ENCODE measurements around the gene ASCC3. TPM values are rescaled to one million over a fixed set of nuclear protein-coding genes. Genes with fewer than 3 reads are reported as not detected.

ASCC3 gene
- total RNA-seq, 4 donors from 2014 or later = 18.1 to 26.3 (median 22.5) TPM

GRCh38 chr6:100808638-100809275 is 72.4 kb downstream of the ASCC3 start:
- TF ChIP-seq CTCF (IDR thresholded peaks at IDR 0.05; ENCODE audit: low read depth) = no peak

GRCh38 chr6:100806296-100806695 is 74.8 kb downstream of the ASCC3 start:
- no peak for TF ChIP-seq CTCF (IDR thresholded peaks at IDR 0.05; ENCODE audit: low read depth)

- no peak for TF ChIP-seq CTCF (IDR thresholded peaks at IDR 0.05; ENCODE audit: low read depth)
Measured at GRCh38 chr6:100803264-100804045, 77.7 kb downstream of the ASCC3 start.

DNA sequence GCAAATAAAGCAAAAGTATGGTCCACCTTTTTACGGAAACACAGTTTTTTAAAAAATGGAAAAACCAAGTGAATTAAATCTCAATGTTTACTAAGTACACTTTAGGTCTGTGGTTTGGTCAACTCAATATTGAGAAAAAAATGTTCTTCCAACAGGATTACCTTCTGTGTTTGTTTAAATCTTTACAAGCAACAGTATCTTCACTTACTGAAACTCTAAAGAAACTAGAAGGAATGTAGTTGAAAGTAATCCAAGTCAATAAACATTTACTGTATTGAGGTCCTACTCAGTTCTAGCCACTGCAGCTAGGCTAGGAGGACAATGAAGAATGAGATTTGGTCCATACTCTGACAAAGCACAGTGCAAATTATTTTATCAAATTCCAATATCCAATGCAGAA is 80.1 kb downstream of the ASCC3 start:
- TF ChIP-seq CTCF (IDR thresholded peaks at IDR 0.05; ENCODE audit: low read depth) = no peak

DNA sequence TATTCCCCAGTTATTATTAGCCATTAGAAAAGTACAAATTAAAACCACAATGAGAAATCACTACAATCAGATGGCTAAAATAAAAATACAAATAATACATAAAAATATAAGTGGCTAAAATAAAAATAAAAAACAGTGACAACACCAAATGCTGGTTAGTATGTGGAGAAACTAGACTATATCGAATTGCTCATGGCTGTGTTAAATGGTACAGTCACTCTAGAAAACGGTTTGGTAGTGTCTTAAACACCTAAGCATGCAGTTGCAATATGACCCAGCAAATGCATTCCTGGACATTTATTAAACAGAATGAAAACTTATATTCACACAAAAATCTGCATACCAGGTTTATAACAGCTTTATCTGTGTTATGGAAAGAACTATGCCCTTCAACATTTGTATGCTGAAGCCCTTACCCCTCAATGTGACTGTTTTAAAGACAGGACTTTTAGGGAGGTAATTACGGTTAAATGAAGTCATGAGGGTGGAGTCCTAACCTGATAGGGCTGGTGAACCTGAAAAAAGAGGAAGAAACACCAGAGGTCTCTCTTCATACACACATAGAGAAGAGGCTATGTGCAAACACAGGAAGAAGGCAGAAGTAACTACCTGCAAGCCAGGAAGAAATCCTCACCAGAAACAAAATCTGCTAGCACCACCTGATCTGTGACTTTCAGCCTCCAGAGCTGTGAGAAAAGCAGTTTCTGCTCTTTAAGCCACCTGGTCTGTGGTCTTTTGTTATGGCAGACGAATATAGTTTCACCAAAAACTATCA is 84.9 kb downstream of the ASCC3 start:
- no peak for TF ChIP-seq CTCF (IDR thresholded peaks at IDR 0.05; ENCODE audit: low read depth)

- TF ChIP-seq CTCF (IDR thresholded peaks at IDR 0.05; ENCODE audit: low read depth) = no peak
Measured at GRCh38 chr6:100790084-100790483, 91.0 kb downstream of the ASCC3 start.

GRCh38 chr6:100785982-100786381 is 95.1 kb downstream of the ASCC3 start:
- no peak for TF ChIP-seq CTCF (IDR thresholded peaks at IDR 0.05; ENCODE audit: low read depth)
